Endothelial cell of umbilical vein (primary cell): ENCODE data around the gene EML6. TPM values are rescaled to one million over a fixed set of nuclear protein-coding genes. Genes with fewer than 3 reads are reported as not detected.

Experiments
- Bru-seq: library from RNA; stranded (reverse); fragments of 400-500 nt; gene quantifications from one replicate; lab custom pipeline; 2021; lab: Mats Ljungman, UMichigan
- BruChase-seq, 2 experiments: library from RNA; stranded (reverse); fragments of 400-500 nt; gene quantifications; one replicate each; lab custom pipeline; 2021; lab: Mats Ljungman, UMichigan
- BruUV-seq: library from RNA; stranded (reverse); fragments of 400-500 nt; replicated peaks from 2 replicates; lab custom pipeline; 2021; lab: Mats Ljungman, UMichigan
- CTCF ChIA-PET: fragments of 300-600, 350-600 bp; sonication (Branson Sonifier 250); formaldehyde crosslinking; loops from one replicate; lab custom pipeline; 2021; ENCODE audit warnings: antibody characterized with exemption, inconsistent platforms; lab: Charles Lee
- POLR2A ChIA-PET: fragments of 300-600, 350-600 bp; sonication (Branson Sonifier 250); formaldehyde crosslinking; loops from one replicate; lab custom pipeline; 2021; ENCODE audit warnings: antibody characterized with exemption, inconsistent platforms; lab: Charles Lee
- DNase-seq: peaks from one replicate; pipeline ENCODE4 v3.0.0-alpha.2; 2011; ENCODE audit warnings: low read depth, low spot score
- FAIRE-seq: peaks from 2 replicates; lab custom pipeline; 2011; peaks lifted over from hg19 to GRCh38; lab: Jason Lieb, UNC
- H2AFZ ChIP-seq: 2 replicates; pipeline ENCODE4 v1.6.0; 2012; ENCODE audit warnings: low read depth, low read length, control low read depth, inconsistent platforms
- H3K27ac ChIP-seq: 2 replicates; pipeline ENCODE4 v1.5.1; 2011; ENCODE audit warnings: low read depth, mild to moderate bottlenecking, control low read depth, low read length, moderate library complexity; ENCODE audit not compliant: insufficient read depth
- H3K27me3 ChIP-seq, 2 experiments: 2 replicates each; pipeline versions ENCODE4 v1.6.0 to v1.6.1; 2011; ENCODE audit warnings: low read length in 2 of 2, mixed read lengths in 1 of 2; ENCODE audit not compliant: control insufficient read depth in 2 of 2, insufficient read depth in 2 of 2
- H3K36me3 ChIP-seq, 2 experiments: 2 replicates in 1 of 2; 3 replicates in 1 of 2; pipeline ENCODE4 v1.5.1; 2011; ENCODE audit warnings: low read length in 2 of 2, mild to moderate bottlenecking in 1 of 2, moderate library complexity in 1 of 2; ENCODE audit not compliant: control insufficient read depth in 2 of 2, insufficient read depth in 2 of 2; ENCODE audit errors: extremely low read depth in 1 of 2
- H3K4me1 ChIP-seq: 3 replicates; pipeline ENCODE4 v1.5.1; 2011; ENCODE audit warnings: mild to moderate bottlenecking, low read length; ENCODE audit not compliant: control insufficient read depth, insufficient read depth; ENCODE audit errors: extremely low read depth
- H3K4me2 ChIP-seq: 2 replicates; pipeline ENCODE4 v1.6.1; 2011; ENCODE audit warnings: low read length, control low read depth, mixed read lengths; ENCODE audit not compliant: insufficient read depth
- H3K4me3 ChIP-seq, 3 experiments: fragments of 200-600 bp in 1 of 3; sonication (generic), shearing (Covaris generic) in 1 of 3; replicated peaks in 1 of 3; 2 replicates each; pipeline ENCODE4 v1.5.1; 2011 to 2016; ENCODE audit warnings: control low read depth in 3 of 3, low read length in 3 of 3, mild to moderate bottlenecking in 2 of 3, inconsistent platforms in 1 of 3, low read depth in 1 of 3, moderate library complexity in 1 of 3; ENCODE audit not compliant: insufficient read depth in 1 of 3
- H3K79me2 ChIP-seq: 2 replicates; pipeline ENCODE4 v1.6.0; 2012; ENCODE audit warnings: low read length, inconsistent platforms; ENCODE audit not compliant: control insufficient read depth, insufficient read depth
- H3K9ac ChIP-seq: replicated peaks from 2 replicates; pipeline ENCODE3; 2011; ENCODE audit warnings: low read length, control low read depth; ENCODE audit not compliant: insufficient read depth; ENCODE audit errors: extremely low read depth
- H3K9me1 ChIP-seq: replicated peaks from 3 replicates; pipeline ENCODE4 v1.6.0; 2011; ENCODE audit warnings: mild to moderate bottlenecking, low read length; ENCODE audit not compliant: control insufficient read depth, insufficient read depth; ENCODE audit errors: extremely low read depth
- H3K9me3 ChIP-seq: replicated peaks from 2 replicates; pipeline ENCODE4 v1.5.1; 2012; ENCODE audit warnings: low read length, inconsistent platforms; ENCODE audit not compliant: control insufficient read depth, insufficient read depth
- H4K20me1 ChIP-seq: replicated peaks from 2 replicates; pipeline ENCODE3; 2011; ENCODE audit warnings: mild to moderate bottlenecking, low read length; ENCODE audit not compliant: control insufficient read depth, insufficient read depth; ENCODE audit errors: extremely low read depth
- CTCF ChIP-seq, 2 donors: IDR thresholded peaks; 1 replicate in 1 of 2; 2 replicates in 1 of 2; pipeline ENCODE4 v1.5.1; 2011; ENCODE audit warnings: low read length in 2 of 2, mild to moderate bottlenecking in 2 of 2, moderate library complexity in 2 of 2, control low read depth in 1 of 2, inconsistent platforms in 1 of 2, low read depth in 1 of 2; ENCODE audit not compliant: insufficient read depth in 1 of 2; ENCODE audit errors: extremely low read depth in 1 of 2
- EZH2 ChIP-seq: IDR thresholded peaks from 2 replicates; pipeline ENCODE4 v1.6.1; 2012; ENCODE audit warnings: borderline replicate concordance, low read depth, mild to moderate bottlenecking, moderate library complexity, low read length, inconsistent platforms; ENCODE audit not compliant: severe bottlenecking
- FOS ChIP-seq: IDR thresholded peaks from 2 replicates; pipeline ENCODE4 v1.6.1; 2011; ENCODE audit warnings: mild to moderate bottlenecking, low read length, moderate library complexity, borderline replicate concordance; ENCODE audit not compliant: insufficient read depth
- GATA2 ChIP-seq: IDR thresholded peaks from 2 replicates; pipeline ENCODE4 v1.7.0; 2011; ENCODE audit warnings: low read depth, mild to moderate bottlenecking, moderate library complexity, mixed read lengths, low read length; ENCODE audit not compliant: insufficient read length, insufficient read depth
- JUN ChIP-seq: IDR thresholded peaks from 2 replicates; pipeline ENCODE4 v1.6.1; 2011; ENCODE audit warnings: borderline replicate concordance, low read depth; ENCODE audit not compliant: insufficient read length, insufficient read depth
- MAX ChIP-seq: IDR thresholded peaks from 2 replicates; pipeline ENCODE4 v1.6.1; 2011; ENCODE audit not compliant: insufficient read depth, insufficient read length
- MYC ChIP-seq: IDR thresholded peaks from one replicate; pipeline ENCODE4 v1.6.1; 2011; ENCODE audit warnings: mild to moderate bottlenecking, low read depth, low read length
- POLR2A ChIP-seq: IDR thresholded peaks from 2 replicates; pipeline ENCODE4 v1.6.1; 2012; ENCODE audit warnings: low read depth, mild to moderate bottlenecking, control low read depth, low read length
- POLR2AphosphoS5 ChIP-seq: IDR thresholded peaks from 2 replicates; pipeline ENCODE4 v1.6.1; 2012; ENCODE audit warnings: low read depth, mild to moderate bottlenecking, control low read depth, low read length, moderate library complexity; ENCODE audit not compliant: insufficient read depth
- dilution Hi-C: fragments of 300-500 bp; cut with MboI; formaldehyde crosslinking; loops from one replicate; pipeline ENCODE4 v1.15.0; 2019; ENCODE audit warnings: low sequenced_read_pairs; ENCODE audit not compliant: extremely low pct_ligation_motif_present
- intact Hi-C: fragments of 100-400 bp; cut with micrococcal nuclease; formaldehyde crosslinking; loops from one replicate; pipeline ENCODE4 v1.10.0; 2022
- long read RNA-seq: library from polyadenylated mRNA; stranded (forward); transcript quantifications from one replicate; pipeline ENCODE4 v2.0.0, GENCODE V29; 2021
- polyA minus RNA-seq, 3 experiments: library from RNA; depleted of rRNA, polyadenylated mRNA; stranded (reverse); fragments of >200 nt; gene quantifications; 1 replicate in 1 of 3; 2 replicates in 2 of 3; pipeline ENCODE4 v1.2.3, GENCODE V29; 2011
- polyA plus RNA-seq, 4 experiments: library from polyadenylated mRNA; depleted of rRNA in 3 of 4; stranded (reverse) in 3 of 4; unstranded in 1 of 4; fragments of >200 nt; gene quantifications; 2 replicates each; pipeline versions ENCODE4 v1.2.1 to v1.2.3, GENCODE V29; 2011 to 2012; ENCODE audit warnings: missing spikeins in 1 of 4
- total RNA-seq: library from RNA; stranded (reverse); gene quantifications from 2 replicates; pipeline ENCODE4 v1.2.3, GENCODE V29; 2021

EML6 gene
- 1.3 and 2.1 TPM in 2 replicates for total RNA-seq
- polyA plus RNA-seq = 0.79 and 0.80 TPM in 2 replicates
- 0.35 and 0.79 TPM in 2 replicates for polyA plus RNA-seq (2011; cell fraction: cytosol; rRNA removed)
- 1.7 and 3.3 TPM in 2 replicates for polyA plus RNA-seq (2011; cell fraction: nucleus; rRNA removed)
- polyA plus RNA-seq (2012) = 0.54 and 0.67 TPM in 2 replicates
- 2.7 and 3.1 TPM in 2 replicates for polyA minus RNA-seq
- 2.6 TPM for polyA minus RNA-seq (2011; cell fraction: cytosol; rRNA and poly(A)+ RNA removed)
- polyA minus RNA-seq (2011; cell fraction: nucleus; rRNA and poly(A)+ RNA removed) = 0.77 and 4.0 TPM in 2 replicates
- percentile 23 among the genes with signal in this experiment for Bru-seq, nascent RNA
- BruChase-seq, experiment 1, labeled RNA remaining after a 6-hour chase = percentile 25 among the genes with signal in this experiment
- percentile 30 among the genes with signal in this experiment for BruChase-seq, experiment 2, labeled RNA remaining after a 2-hour chase
- long read RNA-seq = 0 reads

GRCh38 chr2:54723131-54723995 is at the start of gene EML6:
EML6 (plus strand) TSS chr2:54723662; CDS start chr2:54725062, 1,400 bp downstream.
- Histone ChIP-seq H3K4me3 (peak within 1 kb of the TSS; percentile 86 to 99 (median 96)), H3K9ac (peak within 1 kb of the TSS; percentile 96), H3K4me1 (peaks cover 22% of the 10 kb centered on the region), H3K27ac (peak within 1 kb of the TSS; percentile 78), H3K79me2 (no peaks in the 10 kb centered on the region), H3K27me3 (peaks cover 11 to 15% of the 10 kb centered on the region in 2 experiments), H2AFZ (peak within 1 kb of the TSS; percentile 100), H4K20me1 (no peaks in the 10 kb centered on the region), H3K36me3 (no peaks in the 10 kb centered on the region), H3K9me1 (no peaks in the 10 kb centered on the region), H3K4me2 (peak within 1 kb of the TSS; percentile 100), H3K9me3 (no peaks in the 10 kb centered on the region)
- no TSS peak for BruUV-seq
- ChIA-PET CTCF (interaction anchor here (0.6 to 3.3 kb wide), 13 partner anchors 14 to 616 kb away, joined by 3 to 48 read pairs (median 3); no protein-coding TSS in a partner anchor), POLR2A (interaction anchor here (0.5 to 0.6 kb wide), 2 partner anchors 17 to 626 kb away, joined by 3 to 5 read pairs; no protein-coding TSS in a partner anchor)
- intact Hi-C loops = loop anchor here (2.0 to 10.0 kb wide), 4 partner anchors 321 to 606 kb away; partner anchors contain the start of gene ACYP2
- dilution Hi-C loops = no loop called here
- FAIRE-seq (peak; percentile 92), DNase-seq (peak; percentile 99)
- no peak for TF ChIP-seq JUN
- TF ChIP-seq CTCF (IDR thresholded peaks at IDR 0.05; ENCODE audit: extremely low read depth in 1 of 2, insufficient read depth in 1 of 2, low read depth in 1 of 2, low read length in 2 of 2) = peak; percentile 4 to 36
- TF ChIP-seq GATA2 = no peak
- no peak for TF ChIP-seq FOS
- no peak for TF ChIP-seq MAX
- peak; percentile 67 for TF ChIP-seq POLR2AphosphoS5
- TF ChIP-seq MYC = no peak
- peak; percentile 88 for TF ChIP-seq POLR2A
- peak; percentile 19 for TF ChIP-seq EZH2
